H9 (cell line): ENCODE results near the gene BACH2. TPM values are rescaled to one million over a fixed set of nuclear protein-coding genes. Genes with fewer than 3 reads are reported as not detected.

Experiments
- DNase-seq: peaks from one replicate; pipeline ENCODE4 v3.0.0-alpha.2; 2017
- H2AFZ ChIP-seq: one replicate; pipeline ENCODE4 v1.6.1; 2013; ENCODE audit warnings: mild to moderate bottlenecking, low read length, control low read depth, moderate library complexity
- H2AK5ac ChIP-seq: 2 replicates; pipeline ENCODE4 v1.6.1; 2013; ENCODE audit warnings: low read length, control low read depth, mixed read lengths; ENCODE audit not compliant: insufficient read length
- H2BK120ac ChIP-seq: one replicate; pipeline ENCODE4 v1.6.1; 2013; ENCODE audit warnings: low read depth, mild to moderate bottlenecking, low read length, control low read depth, inconsistent platforms; ENCODE audit not compliant: poor library complexity, severe bottlenecking
- H2BK12ac ChIP-seq: 2 replicates; pipeline ENCODE4 v1.6.1; 2013; ENCODE audit warnings: low read length, control low read depth, mixed read lengths, low read depth; ENCODE audit not compliant: insufficient read length
- H2BK15ac ChIP-seq: 2 replicates; pipeline ENCODE4 v1.6.1; 2013; ENCODE audit warnings: low read depth, low read length, control low read depth
- H2BK20ac ChIP-seq: one replicate; pipeline ENCODE4 v1.6.1; 2013; ENCODE audit warnings: low read depth, mild to moderate bottlenecking, low read length, control low read depth, inconsistent platforms; ENCODE audit not compliant: poor library complexity, severe bottlenecking
- H2BK5ac ChIP-seq: 2 replicates; pipeline ENCODE4 v1.6.1; 2013; ENCODE audit warnings: low read length, control low read depth, mixed read lengths; ENCODE audit not compliant: insufficient read length
- H3K14ac ChIP-seq: 2 replicates; pipeline ENCODE4 v1.6.1; 2013; ENCODE audit warnings: low read length, control low read depth; ENCODE audit not compliant: insufficient read depth
- H3K18ac ChIP-seq: 2 replicates; pipeline ENCODE4 v1.6.1; 2013; ENCODE audit warnings: low read depth, mild to moderate bottlenecking, mixed read lengths, low read length, control low read depth; ENCODE audit not compliant: insufficient read length
- H3K23ac ChIP-seq: 2 replicates; pipeline ENCODE4 v1.6.1; 2013; ENCODE audit warnings: low read length, control low read depth, mixed read lengths, low read depth; ENCODE audit not compliant: insufficient read length
- H3K23me2 ChIP-seq: 2 replicates; pipeline ENCODE4 v1.6.1; 2013; ENCODE audit warnings: low read depth, mild to moderate bottlenecking, mixed read lengths, low read length, control low read depth; ENCODE audit not compliant: insufficient read length, poor library complexity, severe bottlenecking
- H3K27ac ChIP-seq: 2 replicates; pipeline ENCODE4 v1.5.1; 2013; ENCODE audit warnings: low read length, control low read depth, mixed read lengths, low read depth; ENCODE audit not compliant: insufficient read length
- H3K27me3 ChIP-seq: 2 replicates; pipeline ENCODE4 v1.6.1; 2013; ENCODE audit warnings: low read length, control low read depth, inconsistent platforms; ENCODE audit not compliant: insufficient read depth
- H3K4ac ChIP-seq: 2 replicates; pipeline ENCODE4 v1.6.1; 2013; ENCODE audit warnings: low read depth, mild to moderate bottlenecking, control low read depth, inconsistent platforms, low read length, moderate library complexity
- H3K4me1 ChIP-seq: 2 replicates; pipeline ENCODE4 v1.6.1; 2013; ENCODE audit warnings: low read length, control low read depth, inconsistent platforms; ENCODE audit not compliant: insufficient read depth
- H3K4me2 ChIP-seq: 2 replicates; pipeline ENCODE4 v1.6.1; 2013; ENCODE audit warnings: low read length, control low read depth, mixed read lengths; ENCODE audit not compliant: insufficient read length, insufficient read depth
- H3K56ac ChIP-seq: 2 replicates; pipeline ENCODE4 v1.6.1; 2013; ENCODE audit warnings: low read depth, mild to moderate bottlenecking, mixed read lengths, low read length, control low read depth; ENCODE audit not compliant: insufficient read length
- H3K79me1 ChIP-seq: 2 replicates; pipeline ENCODE4 v1.6.1; 2013; ENCODE audit warnings: low read depth, mild to moderate bottlenecking, moderate library complexity, low read length, control low read depth, inconsistent platforms; ENCODE audit not compliant: insufficient read depth, poor library complexity, severe bottlenecking
- H3K79me2 ChIP-seq: 2 replicates; pipeline ENCODE4 v1.6.1; 2013; ENCODE audit warnings: low read length, control low read depth, inconsistent platforms; ENCODE audit not compliant: insufficient read depth
- H3K9ac ChIP-seq: 2 replicates; pipeline ENCODE4 v1.6.1; 2013; ENCODE audit warnings: low read length, control low read depth, mixed read lengths; ENCODE audit not compliant: insufficient read length; ENCODE audit errors: extremely low read depth
- H3K9me3 ChIP-seq: one replicate; pipeline ENCODE4 v1.6.1; 2013; ENCODE audit warnings: low read depth, low read length, inconsistent platforms; ENCODE audit not compliant: control insufficient read depth
- H3T11ph ChIP-seq: one replicate; pipeline ENCODE4 v1.6.1; 2013; ENCODE audit warnings: mild to moderate bottlenecking, low read length, control low read depth, inconsistent platforms
- H4K20me1 ChIP-seq: one replicate; pipeline ENCODE4 v1.6.1; 2013; ENCODE audit not compliant: control insufficient read depth, insufficient read length, insufficient read depth
- H4K5ac ChIP-seq: 2 replicates; pipeline ENCODE4 v1.6.1; 2013; ENCODE audit warnings: low read depth, mild to moderate bottlenecking, mixed read lengths, low read length, control low read depth; ENCODE audit not compliant: insufficient read length
- H4K8ac ChIP-seq: replicated peaks from 2 replicates; pipeline ENCODE4 v1.6.1; 2013; ENCODE audit warnings: low read length, control low read depth, mixed read lengths, low read depth; ENCODE audit not compliant: insufficient read length
- H4K91ac ChIP-seq: 2 replicates; pipeline ENCODE4 v1.6.1; 2013; ENCODE audit warnings: low read depth, mild to moderate bottlenecking, moderate library complexity, mixed read lengths, low read length, control low read depth; ENCODE audit not compliant: insufficient read length
- H3K27ac Mint-ChIP-seq, 3 experiments: 2 replicates in 2 of 3; 3 replicates in 1 of 3; pipeline ENCODE4 v1.8.0; 2020 to 2021; ENCODE audit warnings: mixed read lengths in 3 of 3, mild to moderate bottlenecking in 1 of 3, moderate library complexity in 1 of 3
- H3K27me3 Mint-ChIP-seq: 2 replicates; pipeline ENCODE4 v1.8.0; 2021; ENCODE audit warnings: low read depth, mild to moderate bottlenecking, moderate library complexity, mixed read lengths
- H3K36me3 Mint-ChIP-seq, 3 experiments: 2 replicates in 2 of 3; 3 replicates in 1 of 3; pipeline ENCODE4 v1.8.0; 2020 to 2021; ENCODE audit warnings: low read depth in 3 of 3, mixed read lengths in 3 of 3; ENCODE audit not compliant: insufficient read depth in 1 of 3
- H3K4me1 Mint-ChIP-seq, 2 experiments: 2 replicates each; pipeline ENCODE4 v1.8.0; 2020; ENCODE audit warnings: mixed read lengths in 2 of 2
- H3K4me3 Mint-ChIP-seq, 2 experiments: 2 replicates in 1 of 2; 3 replicates in 1 of 2; pipeline ENCODE4 v1.8.0; 2020 to 2021; ENCODE audit warnings: mild to moderate bottlenecking in 2 of 2, mixed read lengths in 2 of 2, moderate library complexity in 1 of 2
- H3K9me3 Mint-ChIP-seq, 2 experiments: 2 replicates in 1 of 2; 3 replicates in 1 of 2; pipeline ENCODE4 v1.8.0; 2020; ENCODE audit warnings: mild to moderate bottlenecking in 2 of 2, mixed read lengths in 2 of 2, moderate library complexity in 1 of 2
- CTCF ChIP-seq: fragments of 200-600 bp; sonication (generic); conservative IDR thresholded peaks from 3 replicates; pipeline ENCODE4 v1.8.0; 2021; ENCODE audit warnings: antibody characterized with exemption, mild to moderate bottlenecking
- WGBS: extraction: QIAGEN DNeasy Blood & Tissue Kit; methylation state at CpG from one replicate; pipeline ENCODE4 v1.1.7; 2013; ENCODE audit warnings: missing lambda C conversion rate, low lambda C conversion rate, mixed read lengths; ENCODE audit not compliant: insufficient read length; ENCODE audit errors: extremely low coverage; 5-methylcytosine and 5-hydroxymethylcytosine counted together
- total RNA-seq: library from RNA; stranded (reverse); gene quantifications from 2 replicates; pipeline ENCODE4 v1.2.1, GENCODE V29; 2021

The BACH2 gene
- total RNA-seq, 1 experiment from 2014 or later, result 2.0 TPM

GRCh38 chr6:90066697-90067096 lies 229.9 kb downstream of the BACH2 start:
- 0 out of 7 replicates have a peak, but pooled peaks cover 0 to 1% (median 0%) of the 10 kb centered on the region in 3 experiments for H3K36me3 Mint-ChIP-seq
- Histone ChIP-seq H2BK20ac (no peak overlapping the region), H2AK5ac (no peak overlapping the region), H2AFZ (no peak overlapping the region), H3K27ac (no peak overlapping the region), H4K5ac (no peak overlapping the region), H3K27me3 (no peaks in the 10 kb centered on the region), H3K18ac (no peak overlapping the region), H3K9ac (no peak overlapping the region), H4K20me1 (no peaks in the 10 kb centered on the region), H4K91ac (no peak overlapping the region), H2BK15ac (no peak overlapping the region), H3K4me1 (peaks cover 3% of the 10 kb centered on the region; the same call in 1 of the 2 replicates), H2BK12ac (no peak overlapping the region), H2BK120ac (no peak overlapping the region), H2BK5ac (no peak overlapping the region), H3T11ph (no peak overlapping the region), H3K79me2 (no peaks in the 10 kb centered on the region), H3K4me2 (no peak overlapping the region), H3K9me3 (no peaks in the 10 kb centered on the region), H4K8ac (no peak overlapping the region), H3K4ac (no peak overlapping the region), H3K23ac (no peak overlapping the region), H3K14ac (no peak overlapping the region), H3K79me1 (no peaks in the 10 kb centered on the region), H3K56ac (no peak overlapping the region), H3K23me2 (no peaks in the 10 kb centered on the region)
- peaks cover 8 to 17% of the 10 kb centered on the region in 2 experiments; a peak in 3 of 4 replicates for H3K4me1 Mint-ChIP-seq
- H3K27ac Mint-ChIP-seq, result no peak overlapping the region
- H3K27me3 Mint-ChIP-seq, result no peaks in the 10 kb centered on the region
- no peak overlapping the region for H3K4me3 Mint-ChIP-seq
- WGBS, result no CpG with 5 or more reads among the region's 4 CpGs
- H3K9me3 Mint-ChIP-seq, result no peaks in the 10 kb centered on the region
- no peak for TF ChIP-seq CTCF
- DNase-seq, result no peak
